Kidney (tissue), 14 donors: ENCODE results near the gene BEST4. TPM values are rescaled to one million over a fixed set of nuclear protein-coding genes. Genes with fewer than 3 reads are reported as not detected.

Source experiments
- DNase-seq, 5 donors: peaks; one replicate each; pipeline ENCODE4 v3.0.0-alpha.2; 2013 to 2020
- FAIRE-seq: peaks from 2 replicates; lab custom pipeline; 2012; peaks lifted over from hg19 to GRCh38; lab: Jason Lieb, UNC
- H3K27ac ChIP-seq, 2 donors: one replicate each; pipeline ENCODE4 v1.7.0; 2013; ENCODE audit warnings: low read depth in 2 of 2, low read length in 2 of 2, inconsistent platforms in 1 of 2
- H3K27me3 ChIP-seq: one replicate; pipeline ENCODE4 v1.7.1; 2013; ENCODE audit warnings: low read length, inconsistent platforms; ENCODE audit not compliant: control insufficient read depth, insufficient read depth
- H3K36me3 ChIP-seq, 3 donors: one replicate each; pipeline versions ENCODE4 v1.7.0 to v1.7.1; 2013; ENCODE audit warnings: low read length in 3 of 3, control low read depth in 1 of 3, inconsistent platforms in 1 of 3; ENCODE audit not compliant: insufficient read depth in 3 of 3, control insufficient read depth in 2 of 3
- H3K4me1 ChIP-seq, 3 donors: one replicate each; pipeline versions ENCODE4 v1.7.0 to v1.7.1; 2013; ENCODE audit warnings: low read length in 3 of 3, inconsistent platforms in 1 of 3, low read depth in 1 of 3; ENCODE audit not compliant: control insufficient read depth in 2 of 3, insufficient read depth in 2 of 3
- H3K4me3 ChIP-seq, 3 donors: one replicate each; pipeline versions ENCODE4 v1.7.0 to v1.8.1; 2013; ENCODE audit warnings: low read length in 3 of 3, control low read depth in 1 of 3, inconsistent platforms in 1 of 3
- H3K9ac ChIP-seq, 3 donors: one replicate each; pipeline versions ENCODE4 v1.7.0 to v1.7.1; 2013; ENCODE audit warnings: low read length in 3 of 3, control low read depth in 1 of 3, inconsistent platforms in 1 of 3
- H3K9me3 ChIP-seq, 3 donors: one replicate each; pipeline versions ENCODE4 v1.7.0 to v1.7.1; 2013; ENCODE audit warnings: low read length in 3 of 3, control low read depth in 1 of 3, inconsistent platforms in 1 of 3; ENCODE audit not compliant: control insufficient read depth in 2 of 3, insufficient read depth in 1 of 3
- CTCF ChIP-seq: IDR thresholded peaks from 3 replicates; pipeline ENCODE4 v1.5.1; 2012; ENCODE audit warnings: mild to moderate bottlenecking, moderate library complexity, borderline replicate concordance; ENCODE audit not compliant: insufficient read depth; ENCODE audit errors: extremely low read depth
- intact Hi-C: fragments of 100-400 bp; cut with DNase I; formaldehyde crosslinking; loops from one replicate; pipeline ENCODE4 v1.11.1; 2022
- polyA plus RNA-seq: library from polyadenylated mRNA; stranded (reverse); fragments of 350-450 nt; fragmentation: Illumina TruSeq; extraction: RNeasy Lipid Tissue Mini Kit (QIAGEN cat#74804); gene quantifications from one replicate; pipeline ENCODE4 v1.2.3, GENCODE V29; 2014; ENCODE audit warnings: low read depth, low replicate concordance; ENCODE audit not compliant: insufficient read depth
- total RNA-seq: library from RNA; stranded (reverse); fragmentation: NEBNext Ultra II Directional; extraction: Animal tissue kit (Norgen Biotek cat#: 25700); gene quantifications from one replicate; pipeline ENCODE4 v1.2.1, GENCODE V29; 2021
- donor health status: control.
- donor health status: control.
- donor health status: control.
- donor health status: control.
- donor health status: control.
- donor health status: DM: yes; HTN: yes; CAD: no.
- donor health status: Normal renal cell carcinoma (clear cell type).

Gene BEST4
- total and polyA plus RNA-seq, 2 donors from 2014 or later = 0.37 to 0.50 TPM

- no peak for TF ChIP-seq CTCF
- intact Hi-C loops = no loop called here
- H3K36me3 ChIP-seq = peaks cover 0 to 8% (median 4%) of the 10 kb centered on the region in 3 donors
- peak overlapping the region in 1 of 2 donors; percentile 14 for H3K27ac ChIP-seq
- H3K4me3 ChIP-seq = no peak overlapping the region
- no peaks in the 10 kb centered on the region for H3K27me3 ChIP-seq
- peaks cover 24 to 52% (median 38%) of the 10 kb centered on the region in 3 donors for H3K4me1 ChIP-seq
- H3K9ac ChIP-seq = no peak overlapping the region
- DNase-seq = peak in 2 of 5 donors; percentile 48 to 70
- FAIRE-seq = no peak
- no peaks in the 10 kb centered on the region for H3K9me3 ChIP-seq
Measured at GRCh38 chr1:44805311-44806024, 17.5 kb upstream of the BEST4 start.

- no peak overlapping the region for H3K27ac ChIP-seq
- peak in 1 of 5 donors; percentile 63 for DNase-seq
- no peak overlapping the region for H3K9ac ChIP-seq
- no peak for FAIRE-seq
- peaks cover 14 to 35% (median 18%) of the 10 kb centered on the region in 3 donors for H3K4me1 ChIP-seq
- H3K27me3 ChIP-seq = no peaks in the 10 kb centered on the region
- H3K9me3 ChIP-seq = no peaks in the 10 kb centered on the region
- no peak for TF ChIP-seq CTCF
- H3K36me3 ChIP-seq = peaks cover 0 to 8% (median 4%) of the 10 kb centered on the region in 3 donors
- intact Hi-C loops = no loop called here
- no peak overlapping the region for H3K4me3 ChIP-seq
Measured at GRCh38 chr1:44803312-44804095, 15.5 kb upstream of the BEST4 start.

- H3K4me3 ChIP-seq = no peak overlapping the region
- intact Hi-C loops = no loop called here
- H3K9me3 ChIP-seq = no peaks in the 10 kb centered on the region
- no peak overlapping the region for H3K27ac ChIP-seq
- H3K9ac ChIP-seq = peak overlapping the region in 1 of 3 donors; percentile 34
- H3K36me3 ChIP-seq = peaks cover 0 to 8% (median 4%) of the 10 kb centered on the region in 3 donors
- no peaks in the 10 kb centered on the region for H3K27me3 ChIP-seq
- no peak for TF ChIP-seq CTCF
- DNase-seq (no peak), FAIRE-seq (no peak)
- H3K4me1 ChIP-seq = peaks cover 14 to 30% (median 15%) of the 10 kb centered on the region in 3 donors
Measured at GRCh38 chr1:44803062-44803311, 15.0 kb upstream of the BEST4 start.
